K562 (cell line): ENCODE measurements around the gene SLC8A2. TPM values are rescaled to one million over a fixed set of nuclear protein-coding genes. Genes with fewer than 3 reads are reported as not detected.

ENCODE experiments used
- ATAC-seq: fragments of 200-7000 bp; cut with Tn5 transposase; 3 replicates; pipeline ENCODE4 v1.9.1; 2020; ENCODE audit warnings: moderate library complexity
- BruUV-seq: library from RNA; stranded (reverse); fragments of 400-500 nt; replicated peaks from 2 replicates; lab custom pipeline; 2021; lab: Mats Ljungman, UMichigan
- CTCF ChIA-PET: fragments of 300-600 bp; formaldehyde crosslinking; extraction: SDS; loops from one replicate; lab custom pipeline; 2021; ENCODE audit warnings: low intra/inter-chr PET ratio; lab: Yijun Ruan, JAX
- POLR2A ChIA-PET: fragments of 300-600, 350-650 bp; sonication (Branson Sonifier 250); formaldehyde crosslinking; extraction: SDS; loops from one replicate; lab custom pipeline; 2021; ENCODE audit warnings: antibody characterized with exemption, inconsistent platforms; lab: Yijun Ruan, JAX
- DNase-seq, 4 experiments: peaks; one replicate each; pipeline versions ENCODE4 v3.0.0 to v3.0.0-alpha.2; 2011 to 2018; ENCODE audit warnings: low spot score in 3 of 4, mixed read lengths in 3 of 4; ENCODE audit errors: extremely low read depth in 1 of 4
- FAIRE-seq: peaks from 2 replicates; lab custom pipeline; 2011; peaks lifted over from hg19 to GRCh38; lab: Jason Lieb, UNC
- H2AFZ ChIP-seq: 2 replicates; pipeline ENCODE4 v1.6.0; 2011; ENCODE audit warnings: low read depth, low read length, control low read depth, inconsistent platforms
- H3K27ac ChIP-seq: fragments of 200-600 bp; 3 replicates; pipeline ENCODE4 v1.8.0; 2011; ENCODE audit warnings: low read depth, mild to moderate bottlenecking, control low read depth, inconsistent platforms, low read length, moderate library complexity, mixed read lengths; ENCODE audit errors: extremely low read depth
- H3K27me3 ChIP-seq, 2 experiments: fragments of 300-600 bp in 1 of 2; 2 replicates in 1 of 2; 3 replicates in 1 of 2; pipeline versions ENCODE4 v1.6.0 to v1.8.0; 2011; ENCODE audit warnings: inconsistent platforms in 2 of 2, low read length in 2 of 2, mild to moderate bottlenecking in 1 of 2, mixed read lengths in 1 of 2, moderate library complexity in 1 of 2; ENCODE audit not compliant: control insufficient read depth in 2 of 2, insufficient read depth in 2 of 2
- H3K36me3 ChIP-seq: fragments of 300-600 bp; 3 replicates; pipeline ENCODE4 v1.8.0; 2011; ENCODE audit warnings: mild to moderate bottlenecking, low read length, inconsistent platforms; ENCODE audit not compliant: control insufficient read depth, insufficient read depth
- H3K4me1 ChIP-seq, 2 experiments: fragments of 200-600 bp in 1 of 2; replicated peaks in 1 of 2; 2 replicates in 1 of 2; 3 replicates in 1 of 2; pipeline versions ENCODE4 v1.5.1 to v1.8.0; 2011; ENCODE audit warnings: inconsistent platforms in 2 of 2, low read length in 2 of 2, mild to moderate bottlenecking in 1 of 2, mixed read lengths in 1 of 2, moderate library complexity in 1 of 2; ENCODE audit not compliant: control insufficient read depth in 2 of 2, insufficient read depth in 2 of 2
- H3K4me2 ChIP-seq: 2 replicates; pipeline ENCODE4 v1.6.1; 2011; ENCODE audit warnings: low read length, control low read depth, inconsistent platforms, mixed read lengths; ENCODE audit not compliant: insufficient read depth
- H3K4me3 ChIP-seq: fragments of 200-600 bp; sonication (generic), shearing (Covaris generic); 2 replicates; pipeline ENCODE4 v1.5.1; 2016; ENCODE audit warnings: control low read depth, inconsistent platforms
- H3K79me2 ChIP-seq: fragments of 200-600 bp; 3 replicates; pipeline ENCODE4 v1.8.0; 2011; ENCODE audit warnings: low read length, inconsistent platforms; ENCODE audit not compliant: control insufficient read depth, insufficient read depth
- H3K9ac ChIP-seq, 2 experiments: 2 replicates each; pipeline versions ENCODE4 v1.6.0 to v1.6.1; 2011; ENCODE audit warnings: low read depth in 2 of 2, low read length in 2 of 2, control low read depth in 1 of 2, inconsistent platforms in 1 of 2, mild to moderate bottlenecking in 1 of 2, mixed read lengths in 1 of 2; ENCODE audit not compliant: insufficient read depth in 1 of 2
- H3K9me1 ChIP-seq: one replicate; pipeline ENCODE4 v1.6.0; 2011; ENCODE audit warnings: inconsistent platforms, mild to moderate bottlenecking, low read length, moderate library complexity; ENCODE audit not compliant: control insufficient read depth, insufficient read depth
- H3K9me3 ChIP-seq: replicated peaks from 2 replicates; pipeline ENCODE4 v1.5.1; 2011; ENCODE audit warnings: low read depth, low read length, inconsistent platforms; ENCODE audit not compliant: control insufficient read depth, insufficient read depth
- H4K20me1 ChIP-seq: replicated peaks from 2 replicates; pipeline ENCODE4 v1.6.1; 2011; ENCODE audit warnings: low read length, inconsistent platforms, mixed read lengths; ENCODE audit not compliant: control insufficient read depth, insufficient read depth
- AFF4 ChIP-seq: sonication (generic); formaldehyde crosslinking; IDR thresholded peaks from 2 replicates; pipeline ENCODE4 v1.8.0; 2023; ENCODE audit warnings: mild to moderate bottlenecking, missing genetic modification reagents
- ASH1L ChIP-seq: fragments of 450-650 bp; IDR thresholded peaks from 2 replicates; pipeline ENCODE4 v1.6.1; 2018; ENCODE audit warnings: borderline replicate concordance, mild to moderate bottlenecking, low read depth; ENCODE audit not compliant: partially characterized antibody
- CC2D1A ChIP-seq: fragments of 450-650 bp; IDR thresholded peaks from 2 replicates; pipeline ENCODE4 v1.6.1; 2017; ENCODE audit warnings: mild to moderate bottlenecking
- LARP7 ChIP-seq: fragments of 450-650 bp; IDR thresholded peaks from 2 replicates; pipeline ENCODE4 v1.6.1; 2016
- MEIS2 ChIP-seq: fragments of 450-650 bp; IDR thresholded peaks from 2 replicates; pipeline ENCODE4 v1.6.1; 2014; ENCODE audit warnings: mild to moderate bottlenecking; ENCODE audit not compliant: partially characterized antibody
- MLLT1 ChIP-seq, 2 experiments: fragments of 450-650 bp; IDR thresholded peaks; 2 replicates each; pipeline ENCODE4 v1.6.1; 2016
- NFRKB ChIP-seq: fragments of 450-650 bp; IDR thresholded peaks from 2 replicates; pipeline ENCODE4 v1.6.1; 2016; ENCODE audit warnings: low read depth
- OTX1 ChIP-seq: fragments of 450-650 bp; formaldehyde crosslinking; IDR thresholded peaks from 2 replicates; pipeline ENCODE4 v1.4.0; 2022; ENCODE audit warnings: mild to moderate bottlenecking
- PHF8 ChIP-seq: fragments of 200-600 bp; sonication (generic); IDR thresholded peaks from 2 replicates; pipeline ENCODE4 v1.6.1; 2012; ENCODE audit warnings: mixed run types, mild to moderate bottlenecking, inconsistent platforms, low read length, moderate library complexity, borderline replicate concordance
- POLR2B ChIP-seq: fragments of 450-650 bp; IDR thresholded peaks from 2 replicates; pipeline ENCODE4 v1.6.1; 2018; ENCODE audit warnings: low read depth; ENCODE audit not compliant: partially characterized antibody
- SUPT5H ChIP-seq: fragments of 450-650 bp; IDR thresholded peaks from 2 replicates; pipeline ENCODE4 v1.6.1; 2016
- YY1 ChIP-seq, 3 experiments: IDR thresholded peaks; 2 replicates each; pipeline ENCODE4 v1.6.1; 2011; ENCODE audit warnings: low read length in 2 of 3, mild to moderate bottlenecking in 2 of 3, moderate library complexity in 2 of 3, borderline replicate concordance in 1 of 3, control low read depth in 1 of 3, low read depth in 1 of 3; ENCODE audit not compliant: insufficient read depth in 3 of 3, insufficient replicate concordance in 2 of 3, control insufficient read depth in 1 of 3, insufficient read length in 1 of 3; ENCODE audit errors: extremely low read depth in 1 of 3
- ZNF316 ChIP-seq: fragments of 450-650 bp; IDR thresholded peaks from 2 replicates; pipeline ENCODE4 v1.6.1; 2016
- ZNF766 ChIP-seq: fragments of 200-800 bp; sonication (Bioruptor generic); conservative IDR thresholded peaks from 2 replicates; pipeline ENCODE4 v1.6.1; 2016; ENCODE audit warnings: missing genetic modification characterization, missing compliant biosample characterization
- ZNF830 ChIP-seq: fragments of 250-450 bp; sonication (Bioruptor Pico); IDR thresholded peaks from 2 replicates; pipeline ENCODE4 v1.5.0; 2021; ENCODE audit warnings: mild to moderate bottlenecking
- WGBS: fragments of 100-300 bp; shearing (Covaris generic); methylation state at CpG from one replicate; pipeline ENCODE4 v1.1.6; 2016; ENCODE audit warnings: low coverage, mixed read lengths; ENCODE audit not compliant: insufficient coverage; ENCODE audit errors: missing lambda C conversion rate; 5-methylcytosine and 5-hydroxymethylcytosine counted together
- in situ Hi-C: fragments of 300-500 bp; cut with MboI; formaldehyde crosslinking; loops from 4 replicates; pipeline ENCODE4 v1.15.0; 2018; ENCODE audit warnings: inconsistent platforms, mixed read lengths
- intact Hi-C: fragments of 100-400 bp; cut with micrococcal nuclease; formaldehyde crosslinking; loops from 2 replicates; pipeline ENCODE4 v1.14.2; 2022
- polyA plus RNA-seq, 8 experiments: library from polyadenylated mRNA; depleted of rRNA in 4 of 8; stranded (reverse) in 5 of 8; unstranded in 3 of 8; fragments of >200 nt; fragmentation: Nextera tagmentation in 2 of 8; fragmentation: Illumina TruSeq in 1 of 8; extraction: Ambion mirVana in 2 of 8; extraction: Trizol in 1 of 8; gene quantifications; 2 replicates each; pipeline versions ENCODE4 v1.2.1 to v1.2.3, GENCODE V29; 2011 to 2014; ENCODE audit warnings: inconsistent platforms in 1 of 8, missing spikeins in 1 of 8
- total RNA-seq, 7 experiments: library from RNA; depleted of rRNA in 6 of 7; stranded (reverse); fragments of >200 nt in 6 of 7; fragmentation: Illumina TruSeq in 2 of 7; extraction: Trizol in 2 of 7; gene quantifications; 2 replicates each; pipeline versions ENCODE4 v1.2.1 to v1.2.3, GENCODE V29; 2011 to 2021; ENCODE audit warnings: low replicate concordance in 1 of 7

The SLC8A2 gene
- total and polyA plus RNA-seq, 9 of the 15 experiments (the other 6 are each of a cell fraction or from before 2014, with no cell fraction given), result 0.07 to 0.66 (median 0.24) TPM; not detected in 3

- POLR2A ChIA-PET, result interaction anchor here (0.6 to 1.5 kb wide), 13 partner anchors 9 to 274 kb away, joined by 3 to 7 read pairs (median 3); partner anchors contain the start of gene SLC8A2
- H3K4me3 ChIP-seq, result peak overlapping the region; percentile 60
- BruUV-seq, result no TSS peak
- peaks cover 19 to 46% of the 10 kb centered on the region in 2 experiments; a peak in 4 of 5 replicates for H3K27me3 ChIP-seq
- peaks cover 13 to 39% of the 10 kb centered on the region in 2 experiments; a peak in 4 of 5 replicates for H3K4me1 ChIP-seq
- H3K9me1 ChIP-seq, result peaks cover 5% of the 10 kb centered on the region
- peak overlapping the region; percentile 100 for H2AFZ ChIP-seq
- peak overlapping the region; percentile 64 to 70 for H3K9ac ChIP-seq
- intact Hi-C loops, result loop anchor here (10.0 kb wide), 1 partner anchor 158 kb away; the partner anchor contains the start of gene BICRA
- no peaks in the 10 kb centered on the region for H3K79me2 ChIP-seq
- H4K20me1 ChIP-seq, result peaks cover 7% of the 10 kb centered on the region; the same call in 1 of the 2 replicates
- CTCF ChIA-PET, result no interaction called here
- peak overlapping the region; percentile 84 for H3K27ac ChIP-seq
- peak; percentile 52 for FAIRE-seq
- H3K4me2 ChIP-seq, result peak overlapping the region; percentile 97
- WGBS, result under 1% methylated on average over 25 of the region's 28 CpGs
- in situ Hi-C loops, result no loop called here
- H3K36me3 ChIP-seq, result no peaks in the 10 kb centered on the region
- H3K9me3 ChIP-seq, result no peaks in the 10 kb centered on the region
- peak; percentile 84 to 93 (median 88) for DNase-seq
- peak; percentile 92 for ATAC-seq
- TF ChIP-seq ZNF830 (CRISPR knock-in tag) (no peak), POLR2B (peak; percentile 59), CC2D1A (peak; percentile 36; the same call in 1 of the 2 replicates), ASH1L (peak; percentile 58), LARP7 (peak; percentile 92; the same call in 1 of the 2 replicates), ZNF316 (0 out of 2 replicates have a peak, but pooled peaks have one; percentile 10), ZNF766 (CRISPR knock-in tag) (no peak), YY1 (IDR thresholded peaks at IDR 0.05; ENCODE audit: borderline replicate concordance in 1 of 3, control insufficient read depth in 1 of 3, extremely low read depth in 1 of 3, insufficient read depth in 3 of 3, insufficient read length in 1 of 3, insufficient replicate concordance in 2 of 3, low read depth in 1 of 3, low read length in 2 of 3) (peak in 2 of 3 experiments; percentile 5 to 18), NFRKB (0 out of 2 replicates have a peak, but pooled peaks have one; percentile 29), MEIS2 (peak; percentile 28), SUPT5H (peak; percentile 66; the same call in 1 of the 2 replicates), AFF4 (0 out of 2 replicates have a peak, but pooled peaks have one; percentile 56), PHF8 (peak; percentile 56; the same call in 1 of the 2 replicates), MLLT1 (IDR thresholded peaks at IDR 0.05) (peak; percentile 78 to 88), OTX1 (CRISPR knock-in tag) (peak; percentile 69; the same call in 1 of the 2 replicates)
Measured at GRCh38 chr19:47446534-47447469, 24.9 kb downstream of the SLC8A2 start.
